Heart left ventricle (tissue), 16 donors: ENCODE results near the gene LRRC74B. TPM values are rescaled to one million over a fixed set of nuclear protein-coding genes. Genes with fewer than 3 reads are reported as not detected.
"Not testable (repeated sequence)": the region's sequence is repeated elsewhere in the genome, so short reads cannot be mapped to it uniquely, and the experiment has no call there.

Source experiments
- ATAC-seq, 4 donors: fragments of 200-7000 bp; cut with Tn5 transposase; one replicate each; pipeline ENCODE4 v1.9.1; 2020 to 2022; ENCODE audit warnings: moderate library complexity in 4 of 4, mild to moderate bottlenecking in 3 of 4, moderate number of reproducible peaks in 1 of 4
- DNase-seq, 5 donors: peaks; one replicate each; pipeline ENCODE4 v3.0.0-alpha.2; 2020
- H3K27ac ChIP-seq, 12 donors: fragments of 200-600 bp; sonication (generic) in 4 of 12; one replicate each; pipeline versions ENCODE4 v1.5.0 to v1.8.0; 2016 to 2022; ENCODE audit warnings: mild to moderate bottlenecking in 2 of 12
- H3K27me3 ChIP-seq, 9 donors: fragments of 200-600 bp; sonication (generic) in 2 of 9; one replicate each; pipeline versions ENCODE4 v1.5.1 to v1.8.0; 2016 to 2022; ENCODE audit warnings: mild to moderate bottlenecking in 3 of 9
- H3K36me3 ChIP-seq, 9 donors: fragments of 200-600 bp; sonication (generic) in 2 of 9; one replicate each; pipeline versions ENCODE4 v1.5.0 to v1.8.0; 2018 to 2022; ENCODE audit warnings: mild to moderate bottlenecking in 2 of 9
- H3K4me1 ChIP-seq, 12 donors: fragments of 200-600 bp; sonication (generic) in 4 of 12; one replicate each; pipeline versions ENCODE4 v1.5.0 to v1.8.0; 2016 to 2022; ENCODE audit warnings: mild to moderate bottlenecking in 3 of 12
- H3K4me3 ChIP-seq, 12 donors: fragments of 200-600 bp; sonication (generic) in 4 of 12; one replicate each; pipeline versions ENCODE4 v1.5.0 to v1.8.0; 2017 to 2022; ENCODE audit warnings: mild to moderate bottlenecking in 9 of 12, moderate library complexity in 4 of 12
- H3K9me3 ChIP-seq, 12 donors: fragments of 200-600 bp; sonication (generic) in 4 of 12; one replicate each; pipeline versions ENCODE4 v1.5.0 to v1.8.0; 2016 to 2022; ENCODE audit warnings: mild to moderate bottlenecking in 1 of 12
- CTCF ChIP-seq, 12 donors: fragments of 200-600 bp; sonication (generic) in 4 of 12; IDR thresholded peaks; one replicate each; pipeline versions ENCODE4 v1.5.0 to v1.8.0; 2018 to 2022; ENCODE audit warnings: antibody characterized with exemption in 12 of 12, mild to moderate bottlenecking in 5 of 12
- POLR2A ChIP-seq, 2 donors: fragments of 450-650 bp; IDR thresholded peaks; one replicate each; pipeline ENCODE4 v1.6.1; 2017; ENCODE audit warnings: antibody characterized with exemption in 2 of 2, mild to moderate bottlenecking in 2 of 2, moderate library complexity in 2 of 2
- WGBS, 4 donors: extraction: QIAGEN DNeasy Blood & Tissue Kit in 2 of 4; methylation state at CpG; one replicate each; pipeline versions ENCODE4 v1.1.5 to v1.1.7; 2013 to 2018; 5-methylcytosine and 5-hydroxymethylcytosine counted together
- intact Hi-C, 10 donors: fragments of 100-400 bp; cut with DNase I; formaldehyde crosslinking; loops; one replicate each; pipeline versions ENCODE4 v1.11.1 to v1.14.2; 2022
- polyA plus RNA-seq, 2 donors: library from polyadenylated mRNA; stranded (reverse); fragments of 200-250 nt; gene quantifications; one replicate each; pipeline ENCODE4 v1.2.3, GENCODE V29; 2013
- total RNA-seq, 9 donors: library from RNA; depleted of rRNA in 2 of 9; stranded (reverse); fragments of >200 nt in 2 of 9; fragmentation: NEBNext Ultra II Directional in 3 of 9; extraction: Animal tissue kit (Norgen Biotek cat#: 25700) in 3 of 9; gene quantifications; one replicate each; pipeline versions ENCODE4 v1.1.0 to v1.2.4, GENCODE V29; 2016 to 2023
- donor health status: ischemic (EF 13 %, LVEDD 7.1; RV severe dilation, severe dysfunction).
- donor health status: healthy with polysubstance abuse.
- donor health status: DM: no; HTN: yes; CAD: no.
- donor health status: DM: no; HTN: no; CAD: no.
- donor health status: ischemic (EF 25% LVEDD 6.9; RV normal size, moderate dysfunction).
- donor health status: ischemic (EF 25% LVEDD 5.7; RV mildly dilated, moderate dysfunction).
- donor health status: healthy.
- donor health status: DM: yes; HTN: yes; CAD: no.
- donor health status: ischemic (EF 35%, LVEDD 5.7; RV mildly dilated, moderate dysfunction).
- donor health status: nonischemic (EF 11% LVEDD 7.7; RV severe dilation, severe dysfunction).
- donor health status: DM: yes; HTN: yes; CAD: no.
- donor health status: PGD.
- donor health status: ischemic (EF 29% LVEDD 5.4; RV normal size, mild dysfunction).
- donor health status: nonischemic (EF 23%, LVEDD 6.1; RV moderate dilation, normal function).

LRRC74B gene
- total and polyA plus RNA-seq, 11 donors = not detected

GRCh38 chr22:21068681-21069276 is 23.0 kb downstream of the LRRC74B start:
- no peaks in the 10 kb centered on the region for H3K4me1 ChIP-seq
- peak in 1 of 5 donors; percentile 7 for DNase-seq
- intact Hi-C loops = loop anchor here in 1 of 10 donors (5.0 kb wide), 1 partner anchor 41 kb away; no protein-coding TSS in a partner anchor
- no peak overlapping the region for H3K4me3 ChIP-seq
- H3K27ac ChIP-seq = no peak overlapping the region
- no peaks in the 10 kb centered on the region for H3K9me3 ChIP-seq
- H3K36me3 ChIP-seq = no peaks in the 10 kb centered on the region
- H3K27me3 ChIP-seq = peaks cover 0 to 6% (median 0%) of the 10 kb centered on the region in 9 donors
- 63 to 77% (median 69%) methylated on average over 4 of the region's 4 CpGs for WGBS, 4 donors
- ATAC-seq = no peak
- no peak for TF ChIP-seq CTCF (IDR thresholded peaks at IDR 0.05)
- no peak for TF ChIP-seq POLR2A (IDR thresholded peaks at IDR 0.05)

GRCh38 chr22:21069375-21069774 is 23.6 kb downstream of the LRRC74B start:
- H3K36me3 ChIP-seq = no peaks in the 10 kb centered on the region
- TF ChIP-seq CTCF (IDR thresholded peaks at IDR 0.05) = no peak
- no peak for TF ChIP-seq POLR2A (IDR thresholded peaks at IDR 0.05)
- no peaks in the 10 kb centered on the region for H3K4me1 ChIP-seq
- no peak overlapping the region for H3K27ac ChIP-seq
- 59 to 73% (median 69%) methylated on average over 5 of the region's 5 CpGs for WGBS, 4 donors
- DNase-seq (no peak), ATAC-seq (no peak)
- intact Hi-C loops = loop anchor here in 1 of 10 donors (5.0 kb wide), 1 partner anchor 42 kb away; no protein-coding TSS in a partner anchor
- H3K9me3 ChIP-seq = no peaks in the 10 kb centered on the region
- H3K27me3 ChIP-seq = peaks cover 0 to 6% (median 0%) of the 10 kb centered on the region in 9 donors
- no peak overlapping the region for H3K4me3 ChIP-seq

- 83 to 84% (median 84%) methylated on average over 13 to 17 of the region's 17 CpGs for WGBS, 4 donors
- no peak overlapping the region for H3K4me3 ChIP-seq
- ATAC-seq (no peak), DNase-seq (no peak)
- H3K4me1 ChIP-seq = no peaks in the 10 kb centered on the region
- peaks cover 0 to 6% (median 0%) of the 10 kb centered on the region in 9 donors for H3K27me3 ChIP-seq
- intact Hi-C loops = loop anchor here in 1 of 10 donors (10.0 kb wide), 1 partner anchor 106 kb away; the partner anchor contains the start of gene AIFM3
- H3K27ac ChIP-seq = no peak overlapping the region
- TF ChIP-seq CTCF (IDR thresholded peaks at IDR 0.05) (no peak), POLR2A (IDR thresholded peaks at IDR 0.05) (no peak)
- H3K9me3 ChIP-seq = no peaks in the 10 kb centered on the region
- H3K36me3 ChIP-seq = no peaks in the 10 kb centered on the region
These were observed 25.2 kb downstream of the LRRC74B start for GRCh38 chr22:21070690-21071615.

GRCh38 chr22:21071796-21072195 is 26.1 kb downstream of the LRRC74B start:
- not testable (repeated sequence) for H3K4me3 ChIP-seq, H3K9me3 ChIP-seq, H3K4me1 ChIP-seq, H3K27ac ChIP-seq, H3K36me3 ChIP-seq, DNase-seq, H3K27me3 ChIP-seq, ATAC-seq
- 75 to 79% (median 77%) methylated on average over 8 of the region's 8 CpGs for WGBS, 4 donors
- intact Hi-C loops = loop anchor here in 1 of 10 donors (10.0 kb wide), 1 partner anchor 107 kb away; the partner anchor contains the start of gene AIFM3
